BE2C (cell line): ENCODE results near the gene STAG2.

Source experiments
- DNase-seq: peaks from one replicate; pipeline ENCODE4 v3.0.0-alpha.2; 2020
- H3K27me3 ChIP-seq: fragments of 250-450 bp; sonication (Bioruptor Pico); 2 replicates; pipeline ENCODE4 v1.5.1; 2020; ENCODE audit warnings: mild to moderate bottlenecking
- H3K36me3 ChIP-seq: fragments of 250-450 bp; sonication (Bioruptor Pico); 2 replicates; pipeline ENCODE4 v1.5.1; 2020; ENCODE audit warnings: mild to moderate bottlenecking
- H3K4me1 ChIP-seq: fragments of 250-450 bp; sonication (Bioruptor Pico); 2 replicates; pipeline ENCODE4 v1.5.1; 2020
- H3K4me3 ChIP-seq: 2 replicates; pipeline ENCODE4 v1.5.1; 2011; ENCODE audit warnings: low read depth, low read length
- H3K9me3 ChIP-seq: fragments of 250-450 bp; sonication (Bioruptor Pico); 2 replicates; pipeline ENCODE4 v1.5.1; 2020
- CTCF ChIP-seq: IDR thresholded peaks from 2 replicates; pipeline ENCODE4 v1.5.1; 2012; ENCODE audit warnings: mild to moderate bottlenecking, low read depth, low read length

Gene STAG2

DNA sequence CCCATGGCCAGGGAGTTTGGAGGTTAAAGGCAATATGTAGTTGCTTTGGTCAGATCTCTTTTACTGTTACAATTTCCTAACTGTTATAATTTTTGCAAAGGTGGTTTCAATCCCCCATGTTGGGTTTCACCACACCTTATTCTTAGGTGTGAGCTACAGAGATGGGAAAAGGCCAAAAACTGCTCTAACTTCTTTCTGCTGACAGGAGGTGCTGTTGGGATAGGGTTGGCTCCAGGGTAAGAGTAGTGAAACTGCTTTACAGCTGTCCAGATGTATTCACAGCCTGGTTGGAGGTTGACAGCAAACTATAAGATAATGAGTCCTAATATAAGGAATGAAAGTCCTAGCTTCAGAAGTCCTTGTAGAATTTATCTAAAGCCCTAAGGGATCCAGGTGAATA is 189.7 kb downstream of the STAG2 start:
- H3K4me1 ChIP-seq = no peaks in the 10 kb centered on the region
- no peaks in the 10 kb centered on the region for H3K9me3 ChIP-seq
- H3K36me3 ChIP-seq = no peaks in the 10 kb centered on the region
- no peak for DNase-seq
- no peak for TF ChIP-seq CTCF
- H3K27me3 ChIP-seq = no peaks in the 10 kb centered on the region
- H3K4me3 ChIP-seq = no peak overlapping the region
